Ishikawa (cell line): ENCODE results near the gene CARD9.

Source experiments
- CEBPB ChIP-seq: IDR thresholded peaks from 2 replicates; pipeline ENCODE4 v1.6.1; 2012
- CREB1 ChIP-seq: IDR thresholded peaks from 2 replicates; pipeline ENCODE4 v1.6.1; 2012; ENCODE audit warnings: low read depth
- EGR1 ChIP-seq: IDR thresholded peaks from 2 replicates; pipeline ENCODE4 v1.6.1; 2012
- EP300 ChIP-seq: IDR thresholded peaks from 2 replicates; pipeline ENCODE4 v1.6.1; 2012; ENCODE audit warnings: borderline replicate concordance
- FOXM1 ChIP-seq: IDR thresholded peaks from 2 replicates; pipeline ENCODE4 v1.6.1; 2012; ENCODE audit warnings: low read depth, borderline replicate concordance
- NFIC ChIP-seq: IDR thresholded peaks from 2 replicates; pipeline ENCODE4 v1.6.1; 2012
- RAD21 ChIP-seq: IDR thresholded peaks from 2 replicates; pipeline ENCODE4 v1.6.1; 2012; ENCODE audit warnings: low read depth
- TAF1 ChIP-seq: IDR thresholded peaks from 2 replicates; pipeline ENCODE4 v1.6.1; 2012; ENCODE audit warnings: low read depth, mild to moderate bottlenecking
- TCF12 ChIP-seq: IDR thresholded peaks from 2 replicates; pipeline ENCODE4 v1.6.1; 2012; ENCODE audit warnings: low read depth
- TEAD4 ChIP-seq: IDR thresholded peaks from 2 replicates; pipeline ENCODE4 v1.6.1; 2012
- YY1 ChIP-seq: IDR thresholded peaks from 2 replicates; pipeline ENCODE4 v1.6.1; 2012; ENCODE audit warnings: low read depth
- ZBTB7A ChIP-seq: IDR thresholded peaks from 2 replicates; pipeline ENCODE4 v1.6.1; 2012; ENCODE audit warnings: low read depth
- TF ChIP-seq, protein P1 (sequence below): IDR thresholded peaks from 2 replicates; pipeline ENCODE4 v1.6.1; 2012
- TF ChIP-seq, protein P2 (sequence below): IDR thresholded peaks from 2 replicates; pipeline ENCODE4 v1.6.1; 2012
- TF ChIP-seq, protein P3 (sequence below): IDR thresholded peaks from 2 replicates; pipeline ENCODE4 v1.6.1; 2012; ENCODE audit warnings: low read depth, mild to moderate bottlenecking

Gene CARD9

DNA sequence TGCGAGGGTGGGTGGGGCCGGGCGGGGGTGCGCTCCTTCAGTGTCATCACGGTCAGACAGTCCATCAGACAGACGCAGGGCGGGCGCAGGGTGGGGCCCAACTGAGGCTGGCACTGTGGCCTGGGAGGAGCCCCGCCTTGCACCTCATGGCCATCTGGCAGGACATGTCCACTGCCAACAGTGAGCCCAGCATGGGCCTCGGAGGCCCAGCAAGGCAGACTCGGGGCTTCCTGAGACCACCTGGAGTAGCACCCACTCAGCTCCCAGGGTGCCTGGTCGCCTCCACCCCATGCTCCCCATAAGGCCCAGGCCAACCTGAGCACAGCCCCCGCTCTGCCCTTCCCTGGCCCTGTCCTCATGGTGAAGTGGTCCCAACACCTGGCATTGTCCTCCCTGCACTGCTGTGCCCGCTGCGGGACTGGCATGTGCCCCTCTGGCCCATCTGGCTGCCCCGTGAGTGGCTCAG lies 54.7 kb downstream of the CARD9 start:
- TF ChIP-seq, protein P1, sequence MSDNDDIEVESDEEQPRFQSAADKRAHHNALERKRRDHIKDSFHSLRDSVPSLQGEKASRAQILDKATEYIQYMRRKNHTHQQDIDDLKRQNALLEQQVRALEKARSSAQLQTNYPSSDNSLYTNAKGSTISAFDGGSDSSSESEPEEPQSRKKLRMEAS: no peak
- TF ChIP-seq TCF12 (no peak), RAD21 (no peak), CEBPB (no peak), FOXM1 (no peak), NFIC (no peak), YY1 (no peak), TAF1 (no peak), ZBTB7A (no peak), EGR1 (no peak), EP300 (no peak), TEAD4 (no peak), CREB1 (no peak)
- TF ChIP-seq, protein P2, sequence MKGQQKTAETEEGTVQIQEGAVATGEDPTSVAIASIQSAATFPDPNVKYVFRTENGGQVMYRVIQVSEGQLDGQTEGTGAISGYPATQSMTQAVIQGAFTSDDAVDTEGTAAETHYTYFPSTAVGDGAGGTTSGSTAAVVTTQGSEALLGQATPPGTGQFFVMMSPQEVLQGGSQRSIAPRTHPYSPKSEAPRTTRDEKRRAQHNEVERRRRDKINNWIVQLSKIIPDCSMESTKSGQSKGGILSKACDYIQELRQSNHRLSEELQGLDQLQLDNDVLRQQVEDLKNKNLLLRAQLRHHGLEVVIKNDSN: no peak
- TF ChIP-seq, protein P3, sequence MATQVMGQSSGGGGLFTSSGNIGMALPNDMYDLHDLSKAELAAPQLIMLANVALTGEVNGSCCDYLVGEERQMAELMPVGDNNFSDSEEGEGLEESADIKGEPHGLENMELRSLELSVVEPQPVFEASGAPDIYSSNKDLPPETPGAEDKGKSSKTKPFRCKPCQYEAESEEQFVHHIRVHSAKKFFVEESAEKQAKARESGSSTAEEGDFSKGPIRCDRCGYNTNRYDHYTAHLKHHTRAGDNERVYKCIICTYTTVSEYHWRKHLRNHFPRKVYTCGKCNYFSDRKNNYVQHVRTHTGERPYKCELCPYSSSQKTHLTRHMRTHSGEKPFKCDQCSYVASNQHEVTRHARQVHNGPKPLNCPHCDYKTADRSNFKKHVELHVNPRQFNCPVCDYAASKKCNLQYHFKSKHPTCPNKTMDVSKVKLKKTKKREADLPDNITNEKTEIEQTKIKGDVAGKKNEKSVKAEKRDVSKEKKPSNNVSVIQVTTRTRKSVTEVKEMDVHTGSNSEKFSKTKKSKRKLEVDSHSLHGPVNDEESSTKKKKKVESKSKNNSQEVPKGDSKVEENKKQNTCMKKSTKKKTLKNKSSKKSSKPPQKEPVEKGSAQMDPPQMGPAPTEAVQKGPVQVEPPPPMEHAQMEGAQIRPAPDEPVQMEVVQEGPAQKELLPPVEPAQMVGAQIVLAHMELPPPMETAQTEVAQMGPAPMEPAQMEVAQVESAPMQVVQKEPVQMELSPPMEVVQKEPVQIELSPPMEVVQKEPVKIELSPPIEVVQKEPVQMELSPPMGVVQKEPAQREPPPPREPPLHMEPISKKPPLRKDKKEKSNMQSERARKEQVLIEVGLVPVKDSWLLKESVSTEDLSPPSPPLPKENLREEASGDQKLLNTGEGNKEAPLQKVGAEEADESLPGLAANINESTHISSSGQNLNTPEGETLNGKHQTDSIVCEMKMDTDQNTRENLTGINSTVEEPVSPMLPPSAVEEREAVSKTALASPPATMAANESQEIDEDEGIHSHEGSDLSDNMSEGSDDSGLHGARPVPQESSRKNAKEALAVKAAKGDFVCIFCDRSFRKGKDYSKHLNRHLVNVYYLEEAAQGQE: no peak

DNA sequence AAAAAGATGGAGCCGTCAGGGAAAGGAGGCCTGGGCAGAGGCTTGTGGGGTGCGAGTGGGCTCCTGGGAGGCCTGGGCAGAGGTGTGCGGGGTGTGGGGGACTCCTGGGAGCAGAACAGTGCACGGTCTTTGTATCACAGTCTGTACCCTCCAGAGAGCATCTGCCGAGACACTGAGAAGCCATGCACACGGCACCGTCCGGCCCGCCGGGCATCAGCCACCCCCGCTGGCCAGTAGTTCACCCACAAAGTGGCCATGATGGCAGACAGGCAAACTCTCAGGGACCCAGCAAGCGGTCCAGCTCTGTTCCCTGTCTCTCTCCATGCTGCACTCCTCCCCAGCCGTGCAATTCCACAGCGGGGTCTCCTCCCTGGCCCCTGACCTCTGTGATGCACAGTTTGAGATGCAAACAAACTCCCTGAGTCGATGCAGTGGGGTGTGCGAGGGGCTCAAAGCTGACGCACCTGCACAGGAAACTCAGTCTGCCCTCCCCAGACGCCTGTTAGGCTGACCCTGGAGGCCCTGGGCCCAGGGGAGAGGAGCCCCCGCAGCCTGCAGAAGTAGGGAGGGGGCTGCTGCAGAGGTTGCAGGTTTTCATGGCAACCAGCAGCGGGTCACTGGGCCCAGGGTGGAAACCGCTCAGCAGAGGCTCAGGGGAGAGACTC lies 55.2 kb downstream of the CARD9 start:
- TF ChIP-seq, protein P3: no peak
- TF ChIP-seq, protein P1: no peak
- TF ChIP-seq TAF1 (no peak), NFIC (no peak), CREB1 (no peak), EP300 (no peak), EGR1 (no peak), YY1 (no peak), TCF12 (no peak), RAD21 (no peak), FOXM1 (no peak)
- TF ChIP-seq, protein P2: no peak

DNA sequence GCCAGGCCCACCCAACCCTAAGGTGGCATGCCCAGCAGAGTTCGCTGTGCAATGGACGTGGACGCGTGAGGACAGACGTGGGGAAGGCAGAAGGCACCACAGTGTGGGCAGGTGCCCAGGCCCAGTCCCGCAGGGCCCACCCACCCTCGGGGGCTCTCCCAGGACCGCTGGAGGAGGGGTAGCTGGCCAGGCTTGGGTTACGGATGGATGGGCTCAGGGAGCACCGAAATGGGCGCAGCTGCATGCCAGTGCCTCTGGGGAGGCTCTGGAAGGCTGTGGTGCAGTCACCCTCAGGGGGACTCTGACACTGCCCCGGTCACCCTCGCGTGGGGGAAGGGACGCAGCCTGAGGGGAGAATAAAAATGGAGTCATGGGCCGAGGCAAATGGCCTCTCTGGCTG lies 55.8 kb downstream of the CARD9 start:
- TF ChIP-seq CREB1 (no peak), FOXM1 (no peak), RAD21 (no peak), EGR1 (no peak), NFIC (no peak), CEBPB (no peak), TCF12 (no peak), YY1 (no peak)

DNA sequence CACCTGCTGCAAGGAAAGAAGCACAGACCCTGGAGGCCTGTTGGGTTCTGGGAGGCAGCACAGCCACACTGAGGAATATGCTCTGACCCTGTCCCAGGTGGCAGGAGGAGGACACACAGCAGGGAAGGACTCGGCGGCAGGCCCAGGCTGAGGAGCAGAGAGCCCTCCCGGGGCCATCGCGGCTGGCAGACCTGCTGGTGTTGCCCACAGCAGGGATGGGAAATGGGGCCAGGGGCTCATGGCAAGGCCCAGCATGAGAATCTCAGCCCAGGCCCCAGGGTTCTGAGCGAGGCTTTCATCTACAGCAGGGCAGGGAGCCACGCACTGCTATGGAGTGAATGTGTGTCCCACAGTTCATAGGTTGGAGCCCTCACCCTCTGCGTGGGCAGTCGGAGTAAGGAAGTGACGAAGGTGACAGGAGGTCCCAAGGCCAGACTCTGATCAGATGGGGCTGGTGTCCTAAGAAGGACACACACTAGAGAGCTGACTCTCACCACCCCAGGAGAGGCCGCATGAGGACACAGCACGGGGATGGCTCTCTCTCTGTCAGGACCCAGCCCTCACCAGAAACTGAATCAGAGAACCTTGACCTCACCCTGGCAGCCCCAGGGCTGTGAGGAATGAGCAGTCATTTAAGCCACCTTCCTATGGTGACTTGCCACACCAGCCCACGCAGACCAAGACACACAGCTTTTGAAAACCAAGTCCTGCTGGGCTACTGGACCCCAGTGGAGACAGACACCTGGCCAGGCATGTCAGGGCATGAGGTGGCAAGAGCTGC lies 56.4 kb downstream of the CARD9 start:
- TF ChIP-seq EP300: no peak
- TF ChIP-seq CEBPB: no peak
- no peak for TF ChIP-seq TCF12
- no peak for TF ChIP-seq RAD21
- no peak for TF ChIP-seq FOXM1
- TF ChIP-seq CREB1: no peak
- no peak for TF ChIP-seq YY1
- TF ChIP-seq EGR1: no peak
- TF ChIP-seq, protein P1: no peak
- TF ChIP-seq, protein P3: no peak
- no peak for TF ChIP-seq TEAD4
